Measurements from ENCODE around the gene TGM5. TPM values are rescaled to one million over a fixed set of nuclear protein-coding genes. Genes with fewer than 3 reads are reported as not detected.
A peak's percentile ranks its signal among the peaks of the same experiment; 100 is the strongest.
"Not testable (repeated sequence)": the region's sequence is repeated elsewhere in the genome, so short reads cannot be mapped to it uniquely, and the experiment has no call there.

The TGM5 gene, protein sequence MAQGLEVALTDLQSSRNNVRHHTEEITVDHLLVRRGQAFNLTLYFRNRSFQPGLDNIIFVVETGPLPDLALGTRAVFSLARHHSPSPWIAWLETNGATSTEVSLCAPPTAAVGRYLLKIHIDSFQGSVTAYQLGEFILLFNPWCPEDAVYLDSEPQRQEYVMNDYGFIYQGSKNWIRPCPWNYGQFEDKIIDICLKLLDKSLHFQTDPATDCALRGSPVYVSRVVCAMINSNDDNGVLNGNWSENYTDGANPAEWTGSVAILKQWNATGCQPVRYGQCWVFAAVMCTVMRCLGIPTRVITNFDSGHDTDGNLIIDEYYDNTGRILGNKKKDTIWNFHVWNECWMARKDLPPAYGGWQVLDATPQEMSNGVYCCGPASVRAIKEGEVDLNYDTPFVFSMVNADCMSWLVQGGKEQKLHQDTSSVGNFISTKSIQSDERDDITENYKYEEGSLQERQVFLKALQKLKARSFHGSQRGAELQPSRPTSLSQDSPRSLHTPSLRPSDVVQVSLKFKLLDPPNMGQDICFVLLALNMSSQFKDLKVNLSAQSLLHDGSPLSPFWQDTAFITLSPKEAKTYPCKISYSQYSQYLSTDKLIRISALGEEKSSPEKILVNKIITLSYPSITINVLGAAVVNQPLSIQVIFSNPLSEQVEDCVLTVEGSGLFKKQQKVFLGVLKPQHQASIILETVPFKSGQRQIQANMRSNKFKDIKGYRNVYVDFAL
- not detected for total RNA-seq
- long read RNA-seq = 0 reads

DNA sequence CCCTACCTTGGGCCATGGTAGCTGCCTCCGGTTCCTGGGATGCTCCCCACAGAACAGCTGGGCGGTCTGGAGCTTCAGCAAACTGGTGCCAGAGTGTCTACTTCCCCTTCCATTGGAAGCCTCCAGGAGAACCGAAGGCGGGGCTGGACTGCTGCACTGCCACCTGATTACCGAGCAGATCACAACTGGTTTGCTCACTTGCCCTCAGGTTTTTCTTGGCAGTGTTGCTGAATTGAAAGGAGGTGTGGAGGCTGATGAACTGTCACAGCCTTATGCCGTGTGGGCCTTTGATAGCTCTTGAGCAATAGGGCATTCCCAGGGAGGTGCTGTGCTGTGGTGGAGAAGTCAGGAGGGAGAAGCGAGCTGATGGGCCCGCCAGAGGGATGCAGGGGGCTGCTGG is at the start of gene TGM5:
TGM5 (minus strand) TSS at position 95 of the 400 bp plus-strand sequence; CDS start at position 16, 79 bp downstream.
- no peak for DNase-seq
- ATAC-seq = no peak
- intact Hi-C loops (cut with micrococcal nuclease) = no loop called here

- ATAC-seq (no peak), DNase-seq (no peak)
- intact Hi-C loops (cut with micrococcal nuclease) = no loop called here
Observed at GRCh38 chr15:43314171-43314570, 47.4 kb upstream of the TGM5 start.

DNA sequence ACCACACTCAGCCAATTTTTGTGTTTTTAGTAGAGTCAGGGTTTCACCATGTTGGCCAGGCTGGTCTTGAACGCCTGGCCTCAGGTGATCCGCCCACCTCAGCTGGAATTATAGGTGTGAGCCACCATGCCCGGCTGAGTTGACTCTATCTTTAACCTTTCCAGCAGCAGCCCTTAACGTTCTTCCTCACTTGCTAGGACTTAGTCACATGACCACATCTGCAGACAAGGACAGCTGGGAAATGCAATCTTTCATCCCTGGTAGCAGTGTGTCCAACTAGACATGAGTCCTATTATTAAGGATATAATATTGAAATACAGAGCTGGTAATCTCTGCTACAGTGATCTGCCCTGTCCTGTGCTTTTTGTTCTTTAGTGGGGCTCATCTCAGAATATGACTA is 45.6 kb upstream of the TGM5 start:
- intact Hi-C loops (cut with micrococcal nuclease) = no loop called here
- no peak for ATAC-seq
- no peak for DNase-seq

DNA sequence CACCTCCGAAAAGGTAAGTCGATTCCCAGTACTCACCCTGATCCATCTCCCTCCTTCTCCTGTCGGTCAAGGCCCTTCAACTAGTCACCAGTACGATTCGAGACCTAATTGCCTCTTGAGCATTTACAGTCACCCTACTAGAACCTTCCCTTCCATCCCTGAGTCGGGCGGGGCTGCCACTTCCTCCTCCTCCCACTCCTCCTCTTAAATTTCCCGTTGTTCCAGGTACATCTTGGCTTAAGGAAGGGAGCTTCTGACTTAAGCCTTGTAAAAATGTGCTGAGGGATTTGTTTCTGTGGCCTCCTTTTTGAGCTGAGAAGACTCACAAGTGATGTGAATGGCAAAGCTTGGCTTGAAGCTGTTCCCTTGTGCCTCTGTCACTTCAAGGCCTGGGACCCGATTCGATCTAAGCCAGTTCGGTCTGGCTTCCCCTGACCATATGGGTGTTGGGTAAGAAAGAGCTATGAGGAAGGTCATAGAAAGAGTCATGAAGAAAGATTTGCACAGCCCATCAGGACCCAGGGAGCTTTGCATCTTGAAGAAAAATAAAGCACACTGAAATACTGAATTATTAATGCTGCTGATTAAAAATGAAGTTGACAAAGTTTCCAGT is 35.6 kb upstream of the TGM5 start, which contains the start of gene TGM7:
TGM7 (minus strand) TSS at position 51 of the 613 bp plus-strand sequence.
- DNase-seq = no peak
- intact Hi-C loops (cut with micrococcal nuclease) = no loop called here
- no peak for ATAC-seq

DNA sequence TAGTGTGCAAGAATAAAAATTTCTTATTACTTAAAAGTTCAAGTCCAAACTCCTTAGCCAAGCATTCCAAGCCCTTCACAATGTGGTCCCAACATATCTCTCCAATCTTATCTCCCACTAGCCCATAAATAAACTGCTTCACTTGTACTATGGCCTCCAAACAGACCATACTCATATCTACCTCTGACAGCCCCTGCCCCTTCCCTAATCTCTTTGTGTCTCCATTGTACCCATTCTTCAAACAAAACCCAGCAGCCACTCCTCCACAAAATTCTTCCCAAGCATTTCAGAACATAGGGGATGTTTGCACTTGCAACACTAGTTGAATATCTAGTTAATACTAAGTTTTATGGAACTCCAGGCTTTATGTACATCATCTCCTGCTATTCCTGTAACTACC is 33.2 kb upstream of the TGM5 start:
- intact Hi-C loops (cut with micrococcal nuclease) = no loop called here
- DNase-seq = no peak
- ATAC-seq = no peak

- DNase-seq (no peak), ATAC-seq (no peak)
- intact Hi-C loops (cut with micrococcal nuclease) = no loop called here
Observed at GRCh38 chr15:43299411-43299810, 32.7 kb upstream of the TGM5 start.

- intact Hi-C loops (cut with micrococcal nuclease) = no loop called here
- DNase-seq = no peak
- ATAC-seq = no peak
Observed at GRCh38 chr15:43294091-43294706, 27.5 kb upstream of the TGM5 start.

GRCh38 chr15:43293432-43293831 is 26.7 kb upstream of the TGM5 start:
- ATAC-seq = no peak
- no peak for DNase-seq
- intact Hi-C loops (cut with micrococcal nuclease) = no loop called here

- intact Hi-C loops (cut with micrococcal nuclease) = no loop called here
- no peak for DNase-seq
- no peak for ATAC-seq
Observed at GRCh38 chr15:43292375-43293078, 25.8 kb upstream of the TGM5 start.

DNA sequence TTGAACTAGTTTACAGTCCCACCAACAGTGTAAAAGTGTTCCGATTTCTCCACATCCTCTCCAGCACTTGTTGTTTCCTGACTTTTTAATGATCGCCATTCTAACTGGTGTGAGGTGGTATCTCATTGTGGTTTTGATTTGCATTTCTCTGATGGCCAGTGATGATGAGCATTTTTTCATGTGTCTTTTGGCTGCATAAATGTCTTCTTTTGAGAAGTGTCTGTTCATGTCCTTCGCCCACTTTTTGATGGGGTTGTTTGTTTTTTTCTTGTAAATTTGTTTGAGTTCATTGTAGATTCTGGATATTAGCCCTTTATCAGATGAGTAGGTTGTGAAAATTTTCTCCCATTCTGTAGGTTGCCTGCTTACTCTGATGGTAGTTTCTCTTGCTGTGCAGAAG is 22.9 kb upstream of the TGM5 start:
- intact Hi-C loops (cut with micrococcal nuclease); ATAC-seq; DNase-seq: not testable (repeated sequence)

DNA sequence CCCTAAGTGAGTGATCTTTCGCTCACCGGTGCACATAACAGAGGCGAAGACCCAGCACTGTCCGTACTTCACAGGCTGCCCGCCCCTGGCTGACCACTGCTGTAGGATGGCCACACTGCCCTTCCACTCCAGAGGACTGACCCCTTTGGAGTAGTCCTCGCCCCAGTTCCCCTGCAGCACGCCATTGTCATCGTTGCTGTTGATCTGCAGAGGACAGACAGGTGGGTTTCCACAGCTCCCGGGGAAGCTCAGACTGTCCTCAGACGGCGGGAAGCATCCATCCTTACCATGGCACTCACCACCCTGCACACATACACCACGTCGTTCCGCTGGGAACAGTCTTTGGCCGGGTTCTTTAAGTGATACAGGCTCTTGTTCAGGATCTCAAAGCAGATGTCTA is 20.5 kb upstream of the TGM5 start:
- intact Hi-C loops (cut with micrococcal nuclease) = no loop called here
- DNase-seq (no peak), ATAC-seq (no peak)

DNA sequence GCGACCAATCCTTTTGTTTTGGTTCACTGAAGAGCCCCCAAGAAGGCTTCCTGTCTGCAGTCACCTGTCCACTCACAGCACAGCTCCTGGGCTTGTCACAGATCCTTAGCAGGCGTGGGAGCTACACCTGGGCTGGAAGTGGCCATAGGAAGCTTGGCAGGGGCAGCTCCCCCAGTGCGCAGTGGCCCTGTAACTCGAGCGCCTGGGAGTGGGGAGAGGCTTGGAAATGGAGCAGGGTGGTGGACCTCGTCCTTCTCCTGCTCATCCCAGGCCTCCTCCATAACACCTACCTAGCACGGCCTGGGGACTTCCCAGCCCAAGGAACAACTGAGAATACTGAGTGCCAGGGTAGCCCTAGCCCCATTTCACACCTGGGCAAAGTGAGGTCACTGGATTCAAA is 19.3 kb upstream of the TGM5 start:
- intact Hi-C loops (cut with micrococcal nuclease) = no loop called here
- no peak for DNase-seq
- no peak for ATAC-seq

DNA sequence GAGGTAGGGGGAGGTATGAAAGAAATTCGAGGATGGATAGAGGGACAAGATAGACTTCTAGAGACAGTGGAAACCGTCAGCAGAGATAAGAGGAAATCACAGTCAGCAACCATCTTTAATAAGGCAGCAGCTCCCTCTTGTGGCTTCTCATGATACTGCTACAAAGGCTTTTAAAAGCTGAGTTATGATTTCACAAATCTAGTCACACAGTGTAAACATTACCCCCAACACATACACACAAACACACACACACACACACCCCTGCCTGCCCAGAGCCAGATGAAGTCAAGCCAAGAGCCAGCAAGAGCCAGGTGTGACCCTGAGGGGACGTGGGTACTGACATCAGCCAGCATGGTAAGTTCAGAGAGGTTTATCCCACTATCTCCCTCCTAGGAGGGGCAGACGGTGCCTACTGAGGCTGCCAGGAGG is 18.9 kb upstream of the TGM5 start:
- intact Hi-C loops (cut with micrococcal nuclease) = loop anchor here (2.0 kb wide), 1 partner anchor 61 kb away; no protein-coding TSS in a partner anchor
- no peak for DNase-seq
- peak; percentile 74 for ATAC-seq

DNA sequence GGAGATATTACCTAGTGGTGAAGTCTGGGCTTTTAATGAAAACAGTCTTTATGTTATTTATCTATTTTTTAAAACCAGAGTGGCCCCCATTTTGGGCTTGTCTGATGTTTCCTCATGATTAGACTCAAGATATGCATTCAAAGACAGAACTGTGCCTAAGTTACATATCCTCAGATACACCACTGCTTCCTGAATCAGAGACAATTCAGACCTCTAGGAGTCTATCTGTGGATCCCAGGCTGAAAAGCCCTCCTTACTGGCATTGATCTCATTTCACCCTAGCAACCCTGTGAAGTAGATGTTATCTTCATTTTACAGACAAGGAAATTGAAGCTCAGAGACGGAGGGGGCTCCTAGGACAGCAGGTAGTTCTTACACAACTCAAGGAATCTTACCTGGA is 16.8 kb upstream of the TGM5 start:
- intact Hi-C loops (cut with micrococcal nuclease) = no loop called here
- no peak for ATAC-seq
- DNase-seq = no peak

DNA sequence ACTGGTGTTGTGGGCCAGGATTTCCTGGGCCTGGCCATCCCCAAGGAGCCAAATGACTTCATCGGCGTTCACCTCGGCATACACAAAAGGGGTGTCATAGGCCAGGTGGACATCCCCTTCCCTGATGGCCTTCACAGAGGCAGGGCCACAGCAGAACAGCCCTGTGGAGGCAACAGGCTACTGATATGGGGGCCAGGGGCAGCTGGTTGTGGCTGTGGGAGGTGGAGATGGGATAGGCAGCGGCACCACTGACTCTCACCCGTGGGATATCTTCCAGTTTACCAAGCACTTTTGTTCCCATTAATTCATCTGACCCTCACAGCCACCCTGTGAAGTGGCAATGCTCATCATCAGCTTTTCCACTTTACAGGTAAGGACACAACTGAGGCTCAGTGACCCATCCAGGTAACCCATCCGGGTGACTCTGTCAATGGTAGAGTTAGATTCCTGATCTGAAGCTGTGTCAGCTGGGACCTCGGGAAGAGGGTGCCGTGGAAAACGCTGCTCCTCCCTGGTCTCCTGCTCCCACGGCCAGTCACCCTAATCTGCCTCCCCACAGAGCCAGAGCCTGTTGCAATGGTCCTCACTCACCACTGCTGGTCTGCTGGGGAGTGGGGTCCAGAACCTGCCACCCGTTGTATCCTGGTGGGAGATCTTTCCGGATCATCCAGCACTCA is 15.3 kb upstream of the TGM5 start:
- DNase-seq (no peak), ATAC-seq (no peak)
- intact Hi-C loops (cut with micrococcal nuclease) = no loop called here

DNA sequence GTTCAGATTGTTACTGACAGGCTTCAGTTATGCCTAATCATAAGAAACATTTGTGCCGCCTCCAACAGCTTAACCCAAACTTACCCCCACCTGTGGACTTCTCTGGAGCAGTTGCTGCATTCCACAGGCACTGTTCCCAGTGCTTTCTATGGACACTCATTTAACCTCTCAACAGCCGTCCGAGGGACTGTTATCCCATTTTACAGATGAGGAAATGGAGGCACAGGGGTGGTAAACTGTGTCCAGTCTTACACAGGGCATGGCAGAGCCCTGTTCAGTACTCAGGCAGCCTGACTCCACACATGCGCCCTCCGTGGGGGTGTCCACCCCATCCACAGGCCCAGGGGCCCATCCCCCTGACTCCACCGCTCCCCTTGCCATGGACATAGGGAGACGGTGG is 14.3 kb upstream of the TGM5 start:
- ATAC-seq (no peak), DNase-seq (no peak)
- intact Hi-C loops (cut with micrococcal nuclease) = no loop called here

- DNase-seq (no peak), ATAC-seq (no peak)
- intact Hi-C loops (cut with micrococcal nuclease) = no loop called here
Observed at GRCh38 chr15:43279496-43279895, 12.8 kb upstream of the TGM5 start.

DNA sequence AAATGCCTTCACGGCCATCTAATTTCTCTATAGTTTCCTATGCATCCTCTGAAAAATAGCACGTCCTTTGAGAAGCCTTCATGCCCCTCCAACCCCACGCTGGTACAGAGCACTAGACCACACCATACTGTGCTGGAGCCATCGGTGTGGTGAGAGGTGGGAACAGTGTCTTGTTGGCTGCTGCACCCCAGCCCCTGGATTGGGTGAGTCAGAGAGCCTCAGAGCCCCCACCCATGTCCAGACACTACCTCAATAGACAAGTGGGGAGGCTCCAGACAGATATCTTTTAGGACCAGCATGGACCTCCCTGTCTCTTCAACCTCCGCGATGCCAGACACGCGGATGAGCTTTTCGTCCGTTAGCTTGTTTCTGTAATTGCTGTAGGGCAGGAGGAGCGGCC is 12.1 kb upstream of the TGM5 start:
- no peak for DNase-seq
- intact Hi-C loops (cut with micrococcal nuclease) = no loop called here
- ATAC-seq = no peak

DNA sequence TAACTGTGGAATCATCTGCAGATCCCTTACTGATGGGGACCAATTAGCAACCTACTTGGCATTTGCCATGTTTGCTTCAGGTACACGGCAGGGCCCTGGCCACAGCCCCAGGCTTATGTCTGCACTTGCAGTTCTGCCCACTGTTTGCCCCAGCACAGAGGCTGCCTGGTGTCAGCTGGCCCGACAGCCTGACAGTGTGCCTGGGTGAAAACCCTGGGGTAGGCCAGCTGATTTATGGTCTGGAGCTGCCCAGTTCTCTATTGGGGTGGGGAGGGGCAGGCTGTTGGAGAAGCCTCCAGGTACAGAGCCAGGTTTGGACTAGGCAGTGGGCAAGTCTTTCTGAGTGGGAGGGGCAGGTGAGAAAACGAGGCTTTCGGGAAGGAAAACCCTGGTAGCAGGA is 11.2 kb upstream of the TGM5 start:
- DNase-seq (no peak), ATAC-seq (no peak)
- intact Hi-C loops (cut with micrococcal nuclease) = no loop called here
